GM10847 (cell line): Measurements from ENCODE around the gene WDR73.

Source experiments
- POLR2A ChIP-seq: IDR thresholded peaks from 2 replicates; pipeline ENCODE4 v1.6.1; 2011; ENCODE audit not compliant: insufficient read length; ENCODE audit errors: extremely low read depth

The WDR73 gene

GRCh38 chr15:84653910-84654688 lies at the start of gene WDR73:
TSS of gene WDR73 (minus strand) at chr15:84654283. CDS start at chr15:84654274, 9 bp downstream.
- peak; percentile 50 for TF ChIP-seq POLR2A

- TF ChIP-seq POLR2A: no peak
These were observed 49.7 kb upstream of the WDR73 start for GRCh38 chr15:84703808-84704207.

GRCh38 chr15:84702961-84703482 lies 48.9 kb upstream of the WDR73 start:
- TF ChIP-seq POLR2A: no peak

- TF ChIP-seq POLR2A: no peak
These were observed 45.6 kb upstream of the WDR73 start for GRCh38 chr15:84699538-84700191.

- TF ChIP-seq POLR2A: no peak
These were observed 43.3 kb upstream of the WDR73 start for GRCh38 chr15:84697236-84697990.

GRCh38 chr15:84696757-84697156 lies 42.7 kb upstream of the WDR73 start:
- no peak for TF ChIP-seq POLR2A

- TF ChIP-seq POLR2A: no peak
These were observed 36.3 kb upstream of the WDR73 start for GRCh38 chr15:84690342-84690741.

GRCh38 chr15:84689858-84690257 lies 35.8 kb upstream of the WDR73 start:
- no peak for TF ChIP-seq POLR2A

GRCh38 chr15:84685304-84685703 lies 31.2 kb upstream of the WDR73 start:
- TF ChIP-seq POLR2A: no peak

- TF ChIP-seq POLR2A: no peak
These were observed 30.0 kb upstream of the WDR73 start for GRCh38 chr15:84684092-84684491.

GRCh38 chr15:84681831-84682230 lies 27.7 kb upstream of the WDR73 start:
- TF ChIP-seq POLR2A: no peak

GRCh38 chr15:84671211-84671610 lies 17.1 kb upstream of the WDR73 start:
- TF ChIP-seq POLR2A: no peak

GRCh38 chr15:84669726-84670125 lies 15.6 kb upstream of the WDR73 start:
- TF ChIP-seq POLR2A: no peak

GRCh38 chr15:84668221-84668982 lies 14.3 kb upstream of the WDR73 start:
- TF ChIP-seq POLR2A: no peak

GRCh38 chr15:84666373-84666772 lies 12.3 kb upstream of the WDR73 start:
- TF ChIP-seq POLR2A: no peak
